ENCODE results near the gene C1orf53.
"Not testable (repeated sequence)": the region's sequence is repeated elsewhere in the genome, so short reads cannot be mapped to it uniquely, and the experiment has no call there.

- TF ChIP-seq, protein P1, sequence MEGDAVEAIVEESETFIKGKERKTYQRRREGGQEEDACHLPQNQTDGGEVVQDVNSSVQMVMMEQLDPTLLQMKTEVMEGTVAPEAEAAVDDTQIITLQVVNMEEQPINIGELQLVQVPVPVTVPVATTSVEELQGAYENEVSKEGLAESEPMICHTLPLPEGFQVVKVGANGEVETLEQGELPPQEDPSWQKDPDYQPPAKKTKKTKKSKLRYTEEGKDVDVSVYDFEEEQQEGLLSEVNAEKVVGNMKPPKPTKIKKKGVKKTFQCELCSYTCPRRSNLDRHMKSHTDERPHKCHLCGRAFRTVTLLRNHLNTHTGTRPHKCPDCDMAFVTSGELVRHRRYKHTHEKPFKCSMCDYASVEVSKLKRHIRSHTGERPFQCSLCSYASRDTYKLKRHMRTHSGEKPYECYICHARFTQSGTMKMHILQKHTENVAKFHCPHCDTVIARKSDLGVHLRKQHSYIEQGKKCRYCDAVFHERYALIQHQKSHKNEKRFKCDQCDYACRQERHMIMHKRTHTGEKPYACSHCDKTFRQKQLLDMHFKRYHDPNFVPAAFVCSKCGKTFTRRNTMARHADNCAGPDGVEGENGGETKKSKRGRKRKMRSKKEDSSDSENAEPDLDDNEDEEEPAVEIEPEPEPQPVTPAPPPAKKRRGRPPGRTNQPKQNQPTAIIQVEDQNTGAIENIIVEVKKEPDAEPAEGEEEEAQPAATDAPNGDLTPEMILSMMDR (IDR thresholded peaks at IDR 0.05): not testable (repeated sequence)
- not testable (repeated sequence) for TF ChIP-seq TCF7L2 (IDR thresholded peaks at IDR 0.05; ENCODE audit: low read depth, low read length)
These were observed 36.9 kb downstream of the C1orf53 start for GRCh38 chr1:197939159-197939980.
